Right renal pelvis (tissue), 4 donors: ENCODE data around the gene VPS41. TPM values are rescaled to one million over a fixed set of nuclear protein-coding genes. Genes with fewer than 3 reads are reported as not detected.
"Not testable (repeated sequence)": the region's sequence is repeated elsewhere in the genome, so short reads cannot be mapped to it uniquely, and the experiment has no call there.

Source experiments
- DNase-seq, 4 donors: peaks; one replicate each; pipeline ENCODE4 v3.0.0-alpha.2; 2013; ENCODE audit warnings: low read depth in 4 of 4, low spot score in 3 of 4, missing footprints in 1 of 4
- polyA plus RNA-seq, 4 donors: library from polyadenylated mRNA; unstranded; fragments of 120-200 nt; gene quantifications; one replicate each; pipeline ENCODE4 v1.2.1, GENCODE V29; 2013; ENCODE audit not compliant: insufficient read length in 4 of 4

The VPS41 gene
- polyA plus RNA-seq, result 10 to 100 TPM; 58.6 to 86.0 (median 79.3) TPM

DNA sequence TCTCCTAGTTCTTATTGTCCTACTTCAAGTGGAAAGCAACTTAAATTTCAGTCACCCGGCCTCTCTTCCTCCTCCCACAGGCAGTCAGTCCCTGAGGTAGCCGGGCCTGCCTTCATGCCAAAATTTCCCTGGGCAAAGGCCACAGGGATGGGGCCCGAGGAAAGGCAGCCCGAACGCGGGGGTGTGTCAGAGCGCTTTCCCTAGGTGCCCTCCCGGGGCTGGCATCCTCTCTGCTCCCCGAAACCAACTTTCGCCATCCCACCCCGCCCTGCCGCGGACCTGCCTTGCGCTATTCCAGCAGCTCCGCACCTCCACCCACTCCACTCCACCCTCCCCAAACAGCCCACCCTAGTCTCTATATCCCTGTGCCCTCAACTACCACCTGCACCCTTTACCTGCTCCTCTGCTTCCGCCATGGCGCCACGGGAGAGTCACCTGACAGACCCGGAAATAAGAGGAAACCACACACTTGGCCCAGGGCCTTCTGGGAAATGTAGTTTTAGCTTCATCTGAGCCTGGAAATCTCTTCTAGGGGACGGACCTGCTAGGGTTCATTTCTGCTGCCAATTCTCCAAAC lies at the start of gene VPS41:
Gene VPS41 (minus strand): TSS at position 433 of the 577 bp plus-strand sequence. CDS start 17 bp downstream, at position 416.
- peak; percentile 60 to 72 (median 68) for DNase-seq

DNA sequence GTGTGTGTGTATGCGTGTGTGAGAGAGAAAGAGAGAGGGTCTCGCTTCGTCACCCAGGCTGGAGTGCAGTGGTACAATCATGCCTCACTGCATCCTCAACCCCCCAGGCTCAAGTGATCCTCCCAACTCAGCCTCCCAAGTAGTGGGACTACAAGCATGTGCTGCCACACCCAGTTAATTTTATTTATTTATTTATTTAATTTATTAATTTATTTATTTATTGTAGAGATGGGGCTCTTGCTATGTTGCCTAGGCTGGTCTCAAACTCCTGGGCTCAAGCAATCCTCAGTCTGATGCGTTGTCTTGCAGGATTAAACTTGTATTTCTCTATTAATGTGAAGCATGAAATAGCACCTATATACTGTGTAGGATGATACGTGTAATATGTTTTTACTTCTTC lies 46.9 kb upstream of the VPS41 start:
- no peak for DNase-seq

DNA sequence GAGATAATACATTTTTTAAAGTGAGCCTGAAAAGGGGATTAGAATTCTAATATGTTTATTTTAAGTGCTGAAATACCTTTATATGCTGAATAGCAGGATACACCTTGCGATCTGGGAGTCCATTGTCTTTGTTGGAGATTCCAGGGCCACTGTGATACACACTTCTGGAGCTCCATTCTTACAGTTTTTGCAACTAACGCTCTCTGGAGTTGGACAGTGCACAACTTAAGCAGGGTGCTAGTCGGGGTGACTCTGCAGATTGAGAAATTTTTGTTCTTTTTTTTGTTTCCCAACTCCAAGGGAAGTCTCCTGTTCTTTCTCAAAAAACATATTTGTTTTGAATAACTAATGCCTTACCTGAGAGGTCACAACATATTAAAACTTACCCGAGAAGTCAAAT lies 45.0 kb upstream of the VPS41 start:
- no peak for DNase-seq

DNA sequence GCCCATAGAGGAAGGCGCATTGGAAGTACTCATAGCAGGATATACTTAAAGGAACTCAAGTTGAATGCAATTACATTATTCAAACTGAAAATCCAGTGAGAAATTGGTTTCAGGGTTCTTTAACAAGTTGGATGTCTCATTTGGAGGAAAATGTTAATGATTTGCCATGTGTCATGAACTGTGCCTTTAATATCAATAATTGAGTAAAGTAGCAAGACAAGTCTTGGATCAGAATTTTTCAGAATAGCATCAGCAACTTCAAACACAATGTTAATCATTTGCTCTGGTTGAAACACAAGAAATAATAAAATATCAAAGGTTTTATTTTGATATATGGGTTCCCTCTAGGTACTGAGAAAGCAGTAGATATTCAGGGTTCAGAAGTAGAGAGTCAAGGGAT lies 44.2 kb upstream of the VPS41 start:
- DNase-seq, result no peak

DNA sequence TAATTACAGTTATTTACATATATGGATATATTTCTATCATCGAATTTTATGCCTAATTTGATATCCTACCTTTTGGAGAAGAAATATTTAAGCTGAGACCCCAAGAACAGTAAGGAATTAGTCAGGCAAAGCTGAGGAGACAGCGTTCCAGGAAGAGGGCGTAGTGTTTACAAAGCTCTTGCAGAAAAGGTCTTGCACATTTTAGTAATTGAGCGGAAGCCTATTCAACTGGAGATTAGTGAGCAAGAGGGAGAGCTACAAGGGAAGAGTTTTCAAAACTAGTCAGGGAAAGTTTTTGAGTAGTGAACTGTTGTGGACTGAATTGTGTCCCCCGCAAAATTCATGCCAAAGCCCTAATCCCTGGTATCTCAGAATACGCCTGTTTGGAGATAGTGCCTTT lies 42.2 kb upstream of the VPS41 start:
- no peak for DNase-seq

DNA sequence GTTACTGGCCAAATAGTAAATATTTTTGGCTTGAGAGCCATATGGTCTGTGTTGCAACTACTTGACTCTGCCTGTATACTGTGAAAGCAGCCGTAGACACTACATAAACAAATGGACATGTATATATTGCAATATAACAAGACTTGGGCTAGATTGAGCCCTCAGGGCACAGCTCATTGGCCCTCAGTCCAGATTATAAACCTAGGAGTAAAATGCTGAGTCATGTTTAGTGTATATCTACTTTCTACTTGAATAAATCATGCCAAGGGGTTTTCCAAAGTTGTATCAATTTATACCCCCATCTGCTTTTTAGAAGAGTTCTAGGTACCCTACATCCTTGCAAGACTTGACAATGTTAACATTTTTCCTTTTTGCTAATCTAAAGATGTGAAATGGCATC lies 41.3 kb upstream of the VPS41 start:
- no peak for DNase-seq

DNA sequence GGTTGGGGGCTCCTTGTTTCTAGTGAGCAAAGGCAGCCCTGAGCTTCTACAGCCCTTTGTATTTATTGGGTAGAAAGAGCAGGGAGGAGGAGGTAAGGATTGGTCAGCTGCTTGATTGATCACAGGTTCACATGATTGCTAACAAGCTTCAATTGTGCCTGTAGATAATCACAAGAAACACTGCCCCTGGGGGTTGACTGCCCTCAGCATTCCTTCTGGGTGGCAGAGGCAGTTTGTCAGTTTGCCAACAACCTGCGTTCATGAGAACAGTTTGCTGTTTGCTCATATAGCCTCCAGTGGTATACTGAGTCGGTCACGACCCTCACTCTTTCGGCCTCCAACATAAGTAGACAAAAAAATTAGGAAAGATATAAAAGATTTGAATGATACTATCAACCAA lies 38.5 kb upstream of the VPS41 start:
- DNase-seq, result not testable (repeated sequence)

DNA sequence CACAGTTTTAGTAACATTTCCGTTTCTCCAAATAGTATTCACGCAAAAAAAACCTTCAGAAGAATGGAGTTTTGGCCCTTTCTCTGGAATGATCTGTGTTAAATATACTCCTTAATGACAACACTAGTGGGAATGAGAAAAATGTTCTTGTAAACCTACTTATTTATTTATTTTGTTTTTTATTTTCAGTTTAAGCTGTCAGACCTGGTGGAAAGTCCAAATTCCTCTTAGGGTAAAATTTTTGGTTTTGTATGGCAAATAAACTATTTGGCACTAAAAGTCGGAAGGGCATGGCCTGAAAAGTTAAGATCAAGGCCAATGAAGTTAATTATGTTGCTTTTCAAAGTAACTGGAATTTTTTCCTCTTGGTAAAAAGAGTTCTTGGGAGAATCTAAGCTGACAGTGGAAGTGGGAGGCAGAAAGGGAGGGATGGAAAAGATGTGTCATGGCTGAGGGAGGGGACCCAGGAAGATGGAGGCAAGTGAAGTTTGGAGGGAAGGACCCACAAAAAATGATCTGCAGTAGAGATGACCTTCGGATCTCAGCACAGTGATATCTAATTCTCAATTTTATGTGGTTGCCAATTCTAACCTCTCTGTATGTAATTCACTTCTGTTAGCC lies 33.5 kb upstream of the VPS41 start:
- no peak for DNase-seq

DNA sequence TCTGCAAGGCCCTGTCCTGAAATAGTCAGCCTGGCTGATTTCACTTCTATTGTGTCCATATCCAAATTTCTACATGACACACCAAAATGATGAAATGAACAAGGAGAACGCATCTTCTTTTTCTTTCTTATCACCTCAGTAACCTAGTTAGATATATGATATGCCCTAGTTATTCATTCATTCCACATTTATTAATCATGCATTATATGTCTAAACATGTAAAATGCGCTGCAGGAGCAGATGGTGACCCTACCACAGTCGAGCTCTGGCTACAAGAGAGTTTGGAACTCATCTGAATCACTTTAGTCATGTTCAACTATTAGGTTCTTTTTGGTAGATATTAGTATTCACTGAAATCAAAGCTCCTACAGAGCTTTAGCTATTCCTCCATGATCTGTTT lies 31.8 kb upstream of the VPS41 start:
- no peak for DNase-seq

DNA sequence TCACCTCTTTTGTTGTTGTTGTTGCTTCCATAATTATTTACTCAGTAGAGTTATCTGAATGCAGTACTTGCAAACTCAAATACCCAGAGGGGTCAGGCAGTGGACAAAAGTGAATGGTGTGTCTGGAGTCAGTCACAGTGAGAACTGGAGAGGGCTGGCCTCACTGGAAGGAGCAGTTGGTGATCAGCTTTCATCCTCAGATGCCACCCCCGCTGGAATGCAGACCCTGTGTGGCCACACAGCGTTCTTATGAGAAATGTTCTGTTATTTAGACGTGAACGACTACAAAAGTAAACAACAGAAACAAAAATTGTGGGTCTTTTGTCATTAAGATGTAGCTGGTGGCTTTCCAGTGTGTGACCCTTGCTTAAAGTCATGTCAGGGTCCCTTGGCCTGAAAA lies 29.6 kb upstream of the VPS41 start:
- no peak for DNase-seq

DNA sequence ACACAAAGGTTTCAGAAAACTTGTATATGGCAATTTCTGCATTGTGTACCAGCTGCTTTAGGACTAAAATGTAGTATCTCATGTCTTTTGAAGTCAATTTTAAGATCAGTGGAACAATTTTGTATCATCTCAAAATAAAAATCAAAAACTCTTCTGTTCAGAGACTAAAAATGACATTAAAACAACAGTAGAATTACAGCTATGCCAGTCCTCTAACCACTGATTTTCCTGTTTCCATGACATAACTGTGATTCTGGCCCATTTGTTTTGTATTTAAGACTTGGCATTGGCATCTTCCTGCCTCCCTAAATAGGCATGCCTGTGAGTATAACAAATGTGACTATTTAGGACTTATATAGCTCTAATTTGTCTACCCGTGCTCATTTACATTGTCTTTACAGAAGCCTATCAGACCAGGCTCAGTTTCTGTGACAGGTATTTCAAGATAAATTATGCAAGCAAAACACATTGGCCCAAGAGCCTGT lies 29.1 kb upstream of the VPS41 start:
- DNase-seq, result no peak

DNA sequence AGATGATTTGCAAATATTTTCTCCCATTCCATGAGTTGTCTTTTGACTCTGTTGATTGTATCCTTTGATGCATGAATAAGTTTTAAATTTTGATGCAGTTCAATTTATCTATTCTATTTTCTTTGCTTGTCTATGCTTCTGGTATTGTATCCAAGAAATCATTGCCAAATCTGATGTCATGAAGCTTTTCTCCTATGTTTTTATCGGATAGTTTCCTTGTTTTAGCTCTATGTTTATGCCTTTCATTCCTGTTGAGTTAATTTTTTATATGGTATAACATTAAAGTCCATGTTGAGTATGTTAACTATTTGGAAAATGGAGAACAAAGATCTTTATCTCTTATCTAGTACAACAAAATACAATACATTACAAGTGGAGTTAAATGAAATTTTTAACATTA lies 27.6 kb upstream of the VPS41 start:
- DNase-seq, result no peak

DNA sequence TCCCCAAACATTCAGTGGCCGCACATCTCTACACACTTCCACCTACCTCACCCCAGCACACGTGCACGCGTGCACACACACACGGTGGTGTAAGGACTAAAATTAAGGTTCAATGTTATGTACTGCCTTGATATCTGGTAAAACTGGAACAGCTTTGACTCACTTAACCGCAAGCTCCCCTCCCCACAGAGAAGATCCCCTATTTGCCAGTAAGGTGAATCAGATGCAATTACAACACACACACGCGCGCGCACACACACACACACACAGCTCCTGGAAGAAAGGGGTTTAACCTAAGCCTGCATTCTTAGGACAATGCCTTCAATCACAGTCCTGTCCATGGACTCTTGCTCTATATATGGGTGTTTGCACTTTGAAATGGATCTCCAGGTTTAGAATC lies 25.5 kb upstream of the VPS41 start:
- no peak for DNase-seq

DNA sequence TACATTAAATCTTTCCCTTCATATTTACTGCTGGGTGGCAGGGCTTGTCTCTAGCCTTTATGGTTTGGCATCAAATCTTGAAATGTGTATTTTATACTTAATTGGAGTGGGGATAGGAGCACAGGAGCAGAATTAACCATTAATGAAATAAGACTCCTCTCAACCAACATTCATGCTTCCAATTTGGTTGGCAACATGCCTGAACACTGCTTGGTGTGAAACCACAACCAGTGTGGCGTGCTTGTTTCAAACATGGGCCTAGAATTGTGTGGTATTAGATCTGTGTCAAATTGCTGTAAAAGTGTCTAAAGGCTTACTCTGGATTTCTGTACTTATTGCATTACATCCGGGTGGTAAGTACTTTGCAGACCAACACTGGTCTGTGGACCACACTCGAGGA lies 25.1 kb upstream of the VPS41 start:
- DNase-seq, result no peak

DNA sequence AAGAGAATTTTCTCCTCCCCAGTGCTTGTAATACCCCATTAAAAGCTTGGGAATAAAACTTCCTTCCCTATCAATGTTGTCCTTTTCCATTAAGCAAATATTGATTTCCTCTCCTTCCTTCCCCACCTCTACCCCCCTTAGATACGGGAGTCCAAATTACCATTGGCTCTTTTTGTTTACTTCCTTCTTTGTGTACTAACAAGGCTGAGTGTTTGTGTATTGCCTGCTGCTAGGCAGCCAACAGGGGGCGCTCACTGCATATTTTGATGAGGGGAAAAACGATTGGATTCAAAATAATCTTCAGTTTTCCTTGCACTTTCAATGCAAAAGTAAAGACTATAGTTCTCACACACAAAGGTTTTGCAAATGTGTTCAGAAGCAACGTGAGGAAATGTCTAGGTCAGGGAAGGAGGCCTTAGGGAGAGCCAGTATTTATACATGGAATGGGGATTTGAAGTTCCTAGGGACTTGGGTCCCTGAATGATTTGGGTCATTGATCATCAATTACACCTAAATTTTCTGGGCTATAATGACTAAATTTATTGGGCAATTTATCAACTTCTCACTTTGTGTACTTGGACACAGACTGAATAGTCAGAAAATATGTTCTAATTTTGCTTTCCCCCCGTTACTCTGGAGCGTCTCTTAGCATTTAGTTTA lies 23.6 kb upstream of the VPS41 start:
- peak in 3 of 4 donors; percentile 53 to 59 (median 58) for DNase-seq

DNA sequence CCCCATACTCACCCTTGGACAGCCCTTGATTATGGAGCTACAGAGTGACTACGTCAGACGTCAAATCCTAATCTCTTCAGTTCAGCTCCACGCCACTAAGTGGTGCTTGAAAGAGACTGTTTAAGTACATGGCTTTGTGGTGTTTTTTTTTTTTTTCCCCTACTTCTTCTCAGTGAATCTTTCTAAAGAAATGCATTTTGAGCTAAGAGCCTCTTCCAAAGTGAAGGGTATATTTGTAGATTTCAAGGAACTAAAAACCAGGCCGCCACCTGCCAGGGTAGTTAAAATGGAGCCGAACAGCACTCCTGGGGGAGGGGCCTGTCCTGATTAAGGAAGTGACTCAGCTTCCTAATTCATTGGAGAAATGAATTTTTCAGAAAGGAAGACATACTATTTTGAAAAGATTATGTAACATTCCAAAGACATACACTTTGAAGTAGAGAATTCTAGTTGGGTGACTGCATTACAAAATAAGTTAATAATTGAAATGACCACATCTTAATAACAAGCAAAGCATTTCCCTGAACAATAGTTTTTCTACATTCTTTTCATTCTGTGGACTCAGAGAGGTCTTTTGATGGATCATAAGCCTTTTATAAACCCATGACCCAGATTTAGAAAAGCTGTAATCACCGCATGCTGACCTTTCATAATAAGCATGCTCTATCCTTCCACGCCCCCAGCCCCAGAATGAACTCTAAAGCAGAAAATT lies 20.6 kb upstream of the VPS41 start:
- DNase-seq, result no peak

DNA sequence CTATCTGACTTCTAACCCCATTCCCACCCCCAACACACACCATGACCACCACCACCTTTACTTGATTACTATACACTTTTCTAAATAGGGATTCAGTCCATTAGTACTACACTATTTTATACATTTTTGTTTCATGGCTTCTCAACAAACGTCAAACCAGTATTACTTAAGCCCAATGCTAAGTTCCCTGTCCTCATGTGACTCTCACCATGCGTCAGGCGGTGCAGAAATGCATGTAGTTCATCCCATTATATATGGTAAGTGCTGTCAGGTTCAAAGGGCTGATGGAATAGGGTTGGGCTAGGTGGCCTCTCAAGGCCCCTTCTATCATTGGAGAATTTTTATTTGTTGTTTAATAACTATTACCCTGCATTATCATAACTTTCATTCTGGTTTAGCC lies 19.5 kb upstream of the VPS41 start:
- no peak for DNase-seq

DNA sequence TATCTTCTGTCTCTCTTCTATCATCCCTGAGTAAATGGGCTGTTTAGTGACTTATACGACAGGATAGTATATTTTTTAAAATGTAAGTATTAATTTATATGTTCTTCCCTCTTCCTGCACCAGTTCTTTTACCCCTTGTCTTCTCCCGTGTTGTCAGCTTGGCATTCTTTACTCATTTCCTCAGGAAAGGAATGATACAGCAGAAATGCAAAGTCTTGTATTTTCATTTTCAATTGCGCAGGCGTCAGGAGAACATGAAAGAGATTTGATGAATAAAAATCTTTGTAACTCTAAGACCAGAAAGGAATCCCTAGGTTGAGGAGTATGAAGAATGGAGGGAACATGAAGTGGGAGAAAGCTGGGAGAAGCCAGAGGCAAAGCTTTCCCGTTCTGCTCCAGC lies 18.8 kb upstream of the VPS41 start:
- no peak for DNase-seq

DNA sequence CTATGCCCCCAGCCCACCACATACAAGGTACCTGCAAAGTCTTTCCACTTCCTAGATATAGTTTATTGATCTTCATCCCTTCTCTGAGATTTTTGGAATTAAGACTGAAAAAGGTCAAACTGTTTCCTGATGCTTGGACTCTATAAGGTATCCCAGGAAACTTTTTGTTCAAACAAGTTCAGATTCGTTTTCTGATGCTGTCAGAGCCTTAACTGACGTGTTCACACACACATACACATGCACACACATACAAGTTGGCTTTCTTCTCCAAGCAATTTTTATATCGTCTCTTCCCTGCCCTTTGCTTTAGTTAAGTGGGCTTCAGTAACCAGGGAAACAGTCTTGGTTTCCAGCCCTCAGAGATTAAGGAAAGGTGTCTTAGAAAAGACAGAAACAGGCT lies 11.7 kb upstream of the VPS41 start:
- DNase-seq, result no peak

DNA sequence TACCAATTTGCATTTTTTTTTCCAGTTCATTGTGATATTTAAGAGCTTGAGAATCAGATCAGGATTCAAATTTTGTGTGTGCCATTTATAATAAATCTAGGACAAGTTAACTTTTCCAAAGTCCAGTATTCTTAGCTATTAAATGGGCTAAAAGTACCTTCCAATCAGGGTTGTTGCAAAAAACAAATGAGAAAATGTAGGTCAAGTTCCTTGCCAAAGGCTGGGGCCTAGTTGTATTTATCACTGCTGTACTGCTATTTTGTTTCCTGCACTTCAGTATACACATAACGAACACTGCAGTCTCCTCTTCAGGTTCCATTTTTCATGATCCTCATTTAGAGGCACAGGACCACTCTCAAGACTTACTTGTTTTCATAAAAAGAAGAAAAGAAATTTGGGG lies 7.4 kb upstream of the VPS41 start:
- DNase-seq, result no peak

DNA sequence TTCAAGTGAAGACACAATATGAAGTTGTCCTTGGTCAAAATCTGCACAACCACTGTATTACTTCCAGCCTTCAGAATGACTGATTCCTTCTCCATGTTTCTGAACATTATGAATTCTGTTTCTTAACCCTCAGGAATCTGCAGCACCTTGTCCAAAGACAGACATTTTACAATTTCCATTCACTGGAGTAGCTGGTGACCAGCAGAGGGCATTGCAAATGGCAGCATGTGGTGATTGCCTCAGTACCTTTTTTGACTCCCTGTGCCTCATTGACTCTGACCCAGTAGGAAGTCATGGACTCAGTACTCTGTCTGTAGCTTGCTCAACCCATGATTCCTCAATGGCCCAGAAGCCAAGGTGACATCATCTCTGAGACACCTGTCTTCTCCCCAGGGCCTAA lies 879 bp upstream of the VPS41 start:
- DNase-seq, result no peak

DNA sequence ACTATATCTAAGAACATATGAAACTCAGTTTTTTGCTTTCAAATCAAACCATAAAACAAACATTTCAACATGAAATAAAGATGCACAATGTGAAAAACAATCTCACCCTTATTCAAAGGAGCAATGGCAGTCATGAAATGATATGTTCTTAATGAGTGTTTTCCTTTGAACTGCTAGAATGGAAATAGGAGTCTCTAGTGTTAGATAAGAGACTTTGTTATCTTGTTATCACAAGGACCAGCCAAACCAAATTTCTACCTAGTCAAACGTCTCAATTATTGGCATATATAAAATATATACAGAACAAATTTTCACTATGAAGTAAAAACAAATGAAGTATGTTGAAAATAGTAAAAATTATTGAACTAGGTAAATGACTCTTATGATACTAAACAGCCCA lies 1.2 kb downstream of the VPS41 start:
- no peak for DNase-seq
